Embryonic facial prominence (tissue), 1 donor: ENCODE measurements around the gene PREB.

Source experiments
- DNase-seq: peaks from one replicate; pipeline ENCODE4 v3.0.0-alpha.2; 2016; ENCODE audit errors: extremely low spot score

PREB gene

GRCh38 chr2:27152796-27153464, 18.5 kb upstream of the PREB start:
- no peak for DNase-seq

GRCh38 chr2:27152102-27152795, 17.8 kb upstream of the PREB start:
- DNase-seq, result no peak

GRCh38 chr2:27150639-27151230, 16.3 kb upstream of the PREB start:
- DNase-seq, result no peak

GRCh38 chr2:27149570-27150405, 15.4 kb upstream of the PREB start:
- DNase-seq, result no peak

GRCh38 chr2:27148801-27149439, 14.5 kb upstream of the PREB start, which contains the start of gene TCF23:
TCF23 (plus strand) TSS chr2:27149004; CDS start chr2:27149134, 130 bp downstream.
- DNase-seq, result no peak

GRCh38 chr2:27147935-27148334, 13.5 kb upstream of the PREB start:
- no peak for DNase-seq

- DNase-seq, result no peak
Observed at GRCh38 chr2:27145682-27146081, 11.2 kb upstream of the PREB start.

GRCh38 chr2:27143285-27143684, 8.8 kb upstream of the PREB start:
- DNase-seq, result no peak

GRCh38 chr2:27139310-27139709, 4.9 kb upstream of the PREB start, which contains the start of gene PRR30:
PRR30 (minus strand) TSS chr2:27139410; CDS start chr2:27138329, 1,081 bp downstream.
- no peak for DNase-seq

- DNase-seq, result no peak
Observed at GRCh38 chr2:27138111-27138510, 3.7 kb upstream of the PREB start.

GRCh38 chr2:27137322-27137935, 3.0 kb upstream of the PREB start:
- no peak for DNase-seq

GRCh38 chr2:27136751-27137150, 2.3 kb upstream of the PREB start:
- DNase-seq, result no peak

- DNase-seq, result no peak
Observed at GRCh38 chr2:27135478-27135955, 1.1 kb upstream of the PREB start.

- DNase-seq, result no peak
Observed at GRCh38 chr2:27134781-27135477, 493 bp upstream of the PREB start.

- DNase-seq, result no peak
Observed at GRCh38 chr2:27133195-27133875, 1.1 kb downstream of the PREB start.

- no peak for DNase-seq
Observed at GRCh38 chr2:27131429-27131828, 3.0 kb downstream of the PREB start.

- DNase-seq, result no peak
Observed at GRCh38 chr2:27130396-27130795, 4.0 kb downstream of the PREB start.

GRCh38 chr2:27128668-27129571, 5.5 kb downstream of the PREB start:
- no peak for DNase-seq
